Common myeloid progenitor, CD34-positive (primary cell): ENCODE results near the gene NUTM2G.
"Not testable (repeated sequence)": the region's sequence is repeated elsewhere in the genome, so short reads cannot be mapped to it uniquely, and the experiment has no call there.

Experiments
- CTCF ChIA-PET: fragments of 350-600 bp; sonication (Branson Sonifier 250); formaldehyde crosslinking; loops from one replicate; lab custom pipeline; 2021; ENCODE audit warnings: antibody characterized with exemption; lab: Charles Lee
- POLR2A ChIA-PET: fragments of 350-600 bp; sonication (Branson Sonifier 250); formaldehyde crosslinking; loops from one replicate; lab custom pipeline; 2021; ENCODE audit warnings: antibody characterized with exemption; lab: Charles Lee
- DNase-seq, 3 donors: peaks; one replicate each; pipeline versions ENCODE4 v3.0.0 to v3.0.0-alpha.2; 2013
- H3K27ac ChIP-seq, 2 experiments: 1 replicate in 1 of 2; 2 replicates in 1 of 2; pipeline ENCODE4 v1.7.0; 2013; ENCODE audit warnings: inconsistent platforms in 2 of 2, low read length in 2 of 2, mild to moderate bottlenecking in 2 of 2, low read depth in 1 of 2, moderate library complexity in 1 of 2; ENCODE audit not compliant: severe bottlenecking in 2 of 2, insufficient read depth in 1 of 2, poor library complexity in 1 of 2
- H3K27me3 ChIP-seq, 5 experiments: replicated peaks in 2 of 5; 1 replicate in 3 of 5; 2 replicates in 2 of 5; pipeline versions ENCODE4 v1.6.1 to v1.7.0; 2013; ENCODE audit warnings: low read length in 4 of 5, mild to moderate bottlenecking in 2 of 5, moderate library complexity in 2 of 5, inconsistent platforms in 1 of 5; ENCODE audit not compliant: insufficient read depth in 5 of 5, control insufficient read depth in 4 of 5
- H3K36me3 ChIP-seq, 4 experiments: 1 replicate in 2 of 4; 2 replicates in 2 of 4; pipeline versions ENCODE4 v1.6.1 to v1.7.0; 2013; ENCODE audit warnings: low read length in 3 of 4, control low read depth in 1 of 4, mild to moderate bottlenecking in 1 of 4; ENCODE audit not compliant: control insufficient read depth in 4 of 4, insufficient read depth in 4 of 4
- H3K4me1 ChIP-seq, 4 experiments: 1 replicate in 3 of 4; 2 replicates in 1 of 4; pipeline versions ENCODE4 v1.6.1 to v1.7.1; 2013; ENCODE audit warnings: low read length in 3 of 4, mild to moderate bottlenecking in 3 of 4, control low read depth in 1 of 4, inconsistent platforms in 1 of 4, moderate library complexity in 1 of 4; ENCODE audit not compliant: control insufficient read depth in 4 of 4, insufficient read depth in 4 of 4; ENCODE audit errors: control extremely low read depth in 1 of 4
- H3K4me3 ChIP-seq, 7 experiments: 1 replicate in 4 of 7; 2 replicates in 3 of 7; pipeline versions ENCODE4 v1.5.1 to v1.7.0; 2013; ENCODE audit warnings: mild to moderate bottlenecking in 7 of 7, low read length in 6 of 7, moderate library complexity in 6 of 7, inconsistent platforms in 2 of 7, low read depth in 2 of 7, control low read depth in 1 of 7; ENCODE audit not compliant: insufficient read depth in 4 of 7, control insufficient read depth in 1 of 7; ENCODE audit errors: extremely low read depth in 1 of 7
- H3K9me3 ChIP-seq, 5 experiments: 1 replicate in 4 of 5; 2 replicates in 1 of 5; pipeline versions ENCODE4 v1.6.1 to v1.7.1; 2013; ENCODE audit warnings: low read length in 4 of 5, mild to moderate bottlenecking in 2 of 5, inconsistent platforms in 1 of 5, low read depth in 1 of 5, moderate library complexity in 1 of 5; ENCODE audit not compliant: control insufficient read depth in 4 of 5, insufficient read depth in 2 of 5; ENCODE audit errors: control extremely low read depth in 1 of 5
- whole genome bisulfite sequencing: methylation state at CpG from one replicate; pipeline ENCODE4 v1.1.5; 2013; ENCODE audit not compliant: insufficient coverage; 5-methylcytosine and 5-hydroxymethylcytosine counted together

Gene NUTM2G

GRCh38 chr9:96931665-96932064 is 3.0 kb downstream of the NUTM2G start:
- DNase-seq, H3K4me3 ChIP-seq, H3K9me3 ChIP-seq, POLR2A ChIA-PET, CTCF ChIA-PET, H3K36me3 ChIP-seq, H3K27me3 ChIP-seq, H3K27ac ChIP-seq, H3K4me1 ChIP-seq: not testable (repeated sequence)
- whole genome bisulfite sequencing: 87% methylated on average over 7 of the region's 13 CpGs

- H3K9me3 ChIP-seq, H3K27ac ChIP-seq, POLR2A ChIA-PET, H3K27me3 ChIP-seq, CTCF ChIA-PET, H3K4me3 ChIP-seq, H3K36me3 ChIP-seq, H3K4me1 ChIP-seq, DNase-seq: not testable (repeated sequence)
- WGBS: 100% methylated on average over 2 of the region's 14 CpGs
Measured at GRCh38 chr9:96934097-96934496, 5.5 kb downstream of the NUTM2G start.

- H3K27ac ChIP-seq, H3K27me3 ChIP-seq, CTCF ChIA-PET, H3K36me3 ChIP-seq, H3K4me1 ChIP-seq, POLR2A ChIA-PET, DNase-seq, H3K9me3 ChIP-seq, H3K4me3 ChIP-seq: not testable (repeated sequence)
- WGBS: no CpG with 5 or more reads among the region's 5 CpGs
Measured at GRCh38 chr9:96934706-96935105, 6.1 kb downstream of the NUTM2G start.

- H3K9me3 ChIP-seq, H3K27ac ChIP-seq, DNase-seq, POLR2A ChIA-PET, CTCF ChIA-PET, H3K36me3 ChIP-seq, H3K4me3 ChIP-seq, H3K4me1 ChIP-seq, H3K27me3 ChIP-seq: not testable (repeated sequence)
- 96% methylated on average over 4 of the region's 15 CpGs for WGBS
Measured at GRCh38 chr9:96935401-96935800, 6.8 kb downstream of the NUTM2G start.

GRCh38 chr9:96937442-96937841 is 8.8 kb downstream of the NUTM2G start:
- H3K27ac ChIP-seq, H3K9me3 ChIP-seq, H3K4me3 ChIP-seq, H3K36me3 ChIP-seq, POLR2A ChIA-PET, DNase-seq, H3K27me3 ChIP-seq, H3K4me1 ChIP-seq, CTCF ChIA-PET: not testable (repeated sequence)
- no CpG with 5 or more reads among the region's 3 CpGs for WGBS

- H3K27ac ChIP-seq, H3K4me3 ChIP-seq, H3K9me3 ChIP-seq, H3K36me3 ChIP-seq, POLR2A ChIA-PET, DNase-seq, H3K27me3 ChIP-seq, CTCF ChIA-PET, H3K4me1 ChIP-seq: not testable (repeated sequence)
- WGBS: no CpG with 5 or more reads among the region's 10 CpGs
Measured at GRCh38 chr9:96938957-96939665, 10.5 kb downstream of the NUTM2G start.

- H3K27me3 ChIP-seq, H3K9me3 ChIP-seq, POLR2A ChIA-PET, H3K36me3 ChIP-seq, DNase-seq, H3K4me3 ChIP-seq, H3K27ac ChIP-seq, CTCF ChIA-PET, H3K4me1 ChIP-seq: not testable (repeated sequence)
- WGBS: no CpG with 5 or more reads among the region's 7 CpGs
Measured at GRCh38 chr9:96940982-96941381, 12.3 kb downstream of the NUTM2G start.
